ENCODE data around the gene ZBED3.
"Not testable (repeated sequence)": the region's sequence is repeated elsewhere in the genome, so short reads cannot be mapped to it uniquely, and the experiment has no call there.

Gene ZBED3

DNA sequence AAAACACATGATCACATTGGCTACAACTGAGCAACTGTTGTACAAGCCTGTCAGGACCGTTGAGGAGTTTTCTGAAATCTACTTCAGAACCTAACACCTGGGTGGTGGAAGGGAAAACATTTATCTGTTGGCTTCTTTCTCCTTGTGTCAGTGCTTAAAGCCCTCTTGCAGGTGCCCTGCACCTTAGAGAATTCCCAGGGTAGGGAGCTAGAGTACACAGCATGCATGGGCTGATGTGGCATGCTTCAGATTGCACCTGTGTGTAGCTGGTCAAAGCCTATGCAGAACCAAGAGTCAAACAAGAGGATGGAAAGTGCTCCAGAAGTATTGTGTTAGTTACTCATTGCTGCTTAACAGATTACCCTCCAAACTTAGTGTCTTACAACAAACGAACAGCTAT, 33.6 kb upstream of the ZBED3 start:
- no peak overlapping the region for H3K27ac ChIP-seq
- no peak for TF ChIP-seq ZFX (IDR thresholded peaks at IDR 0.05; ENCODE audit: borderline replicate concordance)
- TF ChIP-seq, protein P1, sequence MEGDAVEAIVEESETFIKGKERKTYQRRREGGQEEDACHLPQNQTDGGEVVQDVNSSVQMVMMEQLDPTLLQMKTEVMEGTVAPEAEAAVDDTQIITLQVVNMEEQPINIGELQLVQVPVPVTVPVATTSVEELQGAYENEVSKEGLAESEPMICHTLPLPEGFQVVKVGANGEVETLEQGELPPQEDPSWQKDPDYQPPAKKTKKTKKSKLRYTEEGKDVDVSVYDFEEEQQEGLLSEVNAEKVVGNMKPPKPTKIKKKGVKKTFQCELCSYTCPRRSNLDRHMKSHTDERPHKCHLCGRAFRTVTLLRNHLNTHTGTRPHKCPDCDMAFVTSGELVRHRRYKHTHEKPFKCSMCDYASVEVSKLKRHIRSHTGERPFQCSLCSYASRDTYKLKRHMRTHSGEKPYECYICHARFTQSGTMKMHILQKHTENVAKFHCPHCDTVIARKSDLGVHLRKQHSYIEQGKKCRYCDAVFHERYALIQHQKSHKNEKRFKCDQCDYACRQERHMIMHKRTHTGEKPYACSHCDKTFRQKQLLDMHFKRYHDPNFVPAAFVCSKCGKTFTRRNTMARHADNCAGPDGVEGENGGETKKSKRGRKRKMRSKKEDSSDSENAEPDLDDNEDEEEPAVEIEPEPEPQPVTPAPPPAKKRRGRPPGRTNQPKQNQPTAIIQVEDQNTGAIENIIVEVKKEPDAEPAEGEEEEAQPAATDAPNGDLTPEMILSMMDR (IDR thresholded peaks at IDR 0.05): no peak

DNA sequence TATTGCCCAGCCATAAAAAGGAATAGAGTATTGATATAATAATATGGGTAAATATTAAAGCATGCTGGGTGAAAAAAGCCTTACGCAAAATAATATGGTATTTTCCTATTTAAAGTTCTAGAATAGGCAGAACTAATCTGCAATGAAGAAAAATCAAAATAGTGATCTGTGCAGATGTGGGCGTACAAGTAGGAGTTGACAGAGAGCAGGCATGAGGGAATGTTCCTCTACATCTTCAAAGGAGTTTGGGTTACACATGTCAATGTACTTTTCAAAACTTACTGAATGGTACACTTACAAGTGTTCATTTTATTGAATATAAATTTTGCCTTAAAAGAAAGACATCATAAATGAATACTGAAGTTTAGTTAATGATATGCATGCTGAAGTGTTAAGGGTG, 33.0 kb upstream of the ZBED3 start:
- no peak overlapping the region for H3K27ac ChIP-seq
- TF ChIP-seq ZFX (IDR thresholded peaks at IDR 0.05; ENCODE audit: borderline replicate concordance): no peak
- TF ChIP-seq, protein P1 (IDR thresholded peaks at IDR 0.05): no peak

- TF ChIP-seq, protein P1 (IDR thresholded peaks at IDR 0.05): no peak
- no peak for TF ChIP-seq ZFX (IDR thresholded peaks at IDR 0.05; ENCODE audit: borderline replicate concordance)
- no peak overlapping the region for H3K27ac ChIP-seq
Observed at GRCh38 chr5:77117161-77117560, 30.1 kb upstream of the ZBED3 start.

DNA sequence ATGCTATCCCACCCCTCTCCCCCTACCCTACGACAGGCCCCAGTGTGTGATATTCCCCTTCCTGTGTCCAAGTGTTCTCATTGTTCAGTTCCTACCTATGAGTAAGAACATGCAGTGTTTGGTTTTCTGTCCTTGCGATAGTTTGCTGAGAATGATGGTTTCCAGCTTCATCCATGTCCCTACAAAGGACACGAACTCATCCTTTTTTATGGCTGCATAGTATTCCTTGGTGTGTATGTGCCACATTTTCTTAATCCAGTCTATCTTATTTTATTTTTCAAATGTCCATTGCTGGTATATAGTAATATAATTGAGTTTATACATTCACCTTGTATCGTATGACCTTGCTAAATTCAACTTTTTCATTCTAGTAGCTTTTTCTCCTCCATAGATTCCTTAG, 19.9 kb upstream of the ZBED3 start:
- H3K27ac ChIP-seq: not testable (repeated sequence)

- no peak for TF ChIP-seq ZFX (IDR thresholded peaks at IDR 0.05; ENCODE audit: borderline replicate concordance)
- TF ChIP-seq, protein P1 (IDR thresholded peaks at IDR 0.05): no peak
- H3K27ac ChIP-seq: no peak overlapping the region
Observed at GRCh38 chr5:77104813-77105212, 17.7 kb upstream of the ZBED3 start.

DNA sequence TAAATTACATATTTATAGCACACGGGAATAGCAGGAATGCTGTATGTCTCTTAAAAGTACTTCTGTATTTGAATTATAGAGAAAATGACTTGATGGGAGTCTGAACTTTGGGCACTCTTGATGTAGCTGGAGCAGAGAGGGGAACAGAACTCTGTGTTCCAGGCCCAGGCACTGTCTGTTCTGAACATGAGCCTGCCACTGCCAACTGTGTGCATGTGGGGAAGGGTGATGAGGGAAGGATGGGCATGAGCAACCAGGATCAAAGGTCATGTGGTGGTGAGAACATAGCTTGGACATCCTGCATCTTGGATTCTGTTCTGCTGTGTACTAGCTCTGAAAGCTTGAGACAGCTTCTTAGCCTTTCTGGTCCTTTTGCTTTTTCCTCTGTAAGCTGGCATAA, 16.4 kb upstream of the ZBED3 start:
- no peak overlapping the region for H3K27ac ChIP-seq
- TF ChIP-seq, protein P1 (IDR thresholded peaks at IDR 0.05): no peak
- no peak for TF ChIP-seq ZFX (IDR thresholded peaks at IDR 0.05; ENCODE audit: borderline replicate concordance)

DNA sequence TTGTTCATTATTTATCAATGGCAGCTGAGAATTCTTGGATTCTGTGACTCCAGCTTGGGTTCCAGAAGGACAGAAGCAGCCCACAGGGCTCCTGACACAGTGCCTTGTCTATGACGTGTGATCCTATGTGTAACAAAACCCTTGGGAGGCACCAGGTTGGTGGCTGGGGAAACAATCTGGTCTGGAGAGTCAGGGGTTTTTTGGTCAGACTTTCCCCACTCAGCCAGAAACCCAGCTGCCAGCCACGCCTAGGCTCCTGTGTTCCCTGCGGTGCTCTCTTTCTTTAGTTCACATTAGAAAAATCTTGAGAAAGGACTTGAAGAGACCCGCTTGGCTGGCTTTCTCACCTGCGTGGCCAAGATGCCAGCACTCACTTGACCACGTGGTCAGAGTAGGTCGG, 15.5 kb upstream of the ZBED3 start:
- no peak for TF ChIP-seq ZFX (IDR thresholded peaks at IDR 0.05; ENCODE audit: borderline replicate concordance)
- TF ChIP-seq, protein P1 (IDR thresholded peaks at IDR 0.05): no peak
- H3K27ac ChIP-seq: no peak overlapping the region

DNA sequence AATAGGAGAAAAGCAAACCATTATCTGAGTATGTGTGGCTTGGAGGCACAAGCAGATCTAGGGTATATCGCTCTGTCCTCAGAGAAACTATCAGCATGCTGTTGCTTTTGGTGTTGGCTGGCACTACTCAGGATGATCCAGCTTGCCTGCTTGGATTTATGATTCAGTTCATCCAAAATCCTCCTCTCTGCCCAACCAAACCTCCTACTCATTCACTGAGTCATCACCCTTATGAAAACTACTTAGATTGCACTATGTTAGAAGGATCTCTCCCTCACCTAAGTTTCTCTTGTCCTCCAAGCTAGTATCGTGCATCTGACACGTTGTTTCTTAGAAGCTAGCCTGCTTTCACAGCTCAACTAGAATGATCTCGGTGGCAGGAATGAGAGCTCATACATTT, 14.2 kb upstream of the ZBED3 start:
- no peak for TF ChIP-seq ZFX (IDR thresholded peaks at IDR 0.05; ENCODE audit: borderline replicate concordance)
- TF ChIP-seq, protein P1 (IDR thresholded peaks at IDR 0.05): no peak

More for the DNA sequence above, 14.2 kb upstream of the ZBED3 start:
- no peak overlapping the region for H3K27ac ChIP-seq
